Caco-2 (cell line): ENCODE data around the gene TPSB2. TPM values are rescaled to one million over a fixed set of nuclear protein-coding genes. Genes with fewer than 3 reads are reported as not detected.

Experiments
- BruUV-seq: library from RNA; stranded (reverse); fragments of 400-500 nt; replicated peaks from 2 replicates; lab custom pipeline; 2021; lab: Mats Ljungman, UMichigan
- CTCF ChIA-PET: fragments of 300-600 bp; sonication (Branson Sonifier 250); formaldehyde crosslinking; loops from one replicate; lab custom pipeline; 2022; ENCODE audit warnings: antibody characterized with exemption; lab: Charles Lee
- POLR2A ChIA-PET: fragments of 300-600 bp; sonication (Branson Sonifier 250); formaldehyde crosslinking; loops from one replicate; lab custom pipeline; 2022; ENCODE audit warnings: antibody characterized with exemption; lab: Charles Lee
- DNase-seq, 2 experiments: peaks; one replicate each; pipeline versions ENCODE4 v3.0.0 to v3.0.0-alpha.2; 2020 to 2022
- H3K27me3 ChIP-seq: replicated peaks from 2 replicates; pipeline ENCODE4 v1.6.0; 2011; ENCODE audit warnings: low read length; ENCODE audit not compliant: control insufficient read depth, insufficient read depth
- H3K36me3 ChIP-seq: 2 replicates; pipeline ENCODE4 v1.5.1; 2011; ENCODE audit warnings: low read length; ENCODE audit not compliant: control insufficient read depth, insufficient read depth
- H3K4me1 ChIP-seq: fragments of 250-450 bp; sonication (Bioruptor Pico); 2 replicates; pipeline ENCODE4 v1.5.1; 2020; ENCODE audit warnings: mild to moderate bottlenecking
- H3K4me3 ChIP-seq: 2 replicates; pipeline ENCODE4 v1.5.1; 2011; ENCODE audit warnings: low read depth, mild to moderate bottlenecking, control low read depth, low read length
- H3K9me3 ChIP-seq: fragments of 250-450 bp; sonication (Bioruptor Pico); 2 replicates; pipeline ENCODE4 v1.5.1; 2020; ENCODE audit warnings: mild to moderate bottlenecking, moderate library complexity
- H3K27ac Mint-ChIP-seq: one replicate; pipeline ENCODE4 v1.8.0; 2022; ENCODE audit warnings: mixed read lengths; ENCODE audit not compliant: unreplicated experiment
- H3K27me3 Mint-ChIP-seq: one replicate; pipeline ENCODE4 v1.8.0; 2022; ENCODE audit warnings: mixed read lengths; ENCODE audit not compliant: insufficient read depth, unreplicated experiment
- H3K36me3 Mint-ChIP-seq: one replicate; pipeline ENCODE4 v1.8.0; 2022; ENCODE audit warnings: mild to moderate bottlenecking, mixed read lengths; ENCODE audit not compliant: insufficient read depth, unreplicated experiment
- H3K4me1 Mint-ChIP-seq: one replicate; pipeline ENCODE4 v1.8.0; 2022; ENCODE audit warnings: low read depth, mixed read lengths; ENCODE audit not compliant: unreplicated experiment
- H3K4me3 Mint-ChIP-seq: one replicate; pipeline ENCODE4 v1.8.0; 2022; ENCODE audit warnings: mild to moderate bottlenecking, moderate library complexity, mixed read lengths; ENCODE audit not compliant: unreplicated experiment
- H3K9me3 Mint-ChIP-seq: one replicate; pipeline ENCODE4 v1.8.0; 2022; ENCODE audit warnings: mixed read lengths; ENCODE audit not compliant: unreplicated experiment
- CTCF ChIP-seq, 2 experiments: fragments of 200-600 bp in 1 of 2; IDR thresholded peaks; 1 replicate in 1 of 2; 2 replicates in 1 of 2; pipeline versions ENCODE4 v1.5.1 to v1.8.0; 2011 to 2022; ENCODE audit warnings: antibody characterized with exemption in 1 of 2, control low read depth in 1 of 2, inconsistent platforms in 1 of 2, low read depth in 1 of 2, low read length in 1 of 2, mild to moderate bottlenecking in 1 of 2, moderate library complexity in 1 of 2; ENCODE audit not compliant: insufficient read depth in 1 of 2, severe bottlenecking in 1 of 2, unreplicated experiment in 1 of 2
- intact Hi-C: fragments of 100-400 bp; cut with micrococcal nuclease; formaldehyde crosslinking; loops from one replicate; pipeline ENCODE4 v1.10.0; 2022; ENCODE audit not compliant: unreplicated experiment
- total RNA-seq: library from RNA; stranded (reverse); gene quantifications from 2 replicates; pipeline ENCODE4 v1.2.3, GENCODE V29; 2022

The TPSB2 gene
- total RNA-seq, 1 experiment from 2014 or later, result not detected

GRCh38 chr16:1259760-1260068, 29.7 kb upstream of the TPSB2 start:
- H3K36me3 ChIP-seq, result no peaks in the 10 kb centered on the region
- DNase-seq, result no peak
- ChIA-PET POLR2A (no interaction called here), CTCF (no interaction called here)
- H3K4me3 ChIP-seq, result no peak overlapping the region
- H3K9me3 ChIP-seq, result no peaks in the 10 kb centered on the region
- TF ChIP-seq CTCF (IDR thresholded peaks at IDR 0.05; ENCODE audit: insufficient read depth in 1 of 2, low read depth in 1 of 2, low read length in 1 of 2, severe bottlenecking in 1 of 2, unreplicated experiment in 1 of 2), result no peak
- no peak overlapping the region for H3K27ac Mint-ChIP-seq
- no peaks in the 10 kb centered on the region for H3K4me1 ChIP-seq
- BruUV-seq, result no TSS peak
- H3K36me3 Mint-ChIP-seq, result no peaks in the 10 kb centered on the region
- peaks cover 9% of the 10 kb centered on the region for H3K9me3 Mint-ChIP-seq
- intact Hi-C loops, result no loop called here
- H3K27me3 ChIP-seq, result no peaks in the 10 kb centered on the region; the same call in 1 of the 2 replicates
- no peaks in the 10 kb centered on the region for H3K4me1 Mint-ChIP-seq
- H3K4me3 Mint-ChIP-seq, result no peak overlapping the region
- peaks cover 6% of the 10 kb centered on the region for H3K27me3 Mint-ChIP-seq

- peak overlapping the region; percentile 25 for H3K4me3 ChIP-seq
- Mint-ChIP-seq H3K36me3 (no peaks in the 10 kb centered on the region), H3K27ac (no peak overlapping the region), H3K4me3 (peak overlapping the region; percentile 56), H3K27me3 (peaks cover 4% of the 10 kb centered on the region), H3K9me3 (peaks cover 3% of the 10 kb centered on the region), H3K4me1 (no peaks in the 10 kb centered on the region)
- CTCF ChIA-PET, result no interaction called here
- POLR2A ChIA-PET, result no interaction called here
- TF ChIP-seq CTCF (IDR thresholded peaks at IDR 0.05; ENCODE audit: insufficient read depth in 1 of 2, low read depth in 1 of 2, low read length in 1 of 2, severe bottlenecking in 1 of 2, unreplicated experiment in 1 of 2), result no peak
- DNase-seq, result no peak
- H3K4me1 ChIP-seq, result no peaks in the 10 kb centered on the region
- H3K9me3 ChIP-seq, result no peaks in the 10 kb centered on the region
- no peaks in the 10 kb centered on the region for H3K36me3 ChIP-seq
- no TSS peak for BruUV-seq
- intact Hi-C loops, result no loop called here
- H3K27me3 ChIP-seq, result no peaks in the 10 kb centered on the region; the same call in 1 of the 2 replicates
Observed at GRCh38 chr16:1258906-1259759, 29.1 kb upstream of the TPSB2 start.

- Mint-ChIP-seq H3K36me3 (no peaks in the 10 kb centered on the region), H3K4me3 (no peak overlapping the region), H3K27ac (no peak overlapping the region), H3K4me1 (no peaks in the 10 kb centered on the region), H3K27me3 (peaks cover 4% of the 10 kb centered on the region), H3K9me3 (no peaks in the 10 kb centered on the region)
- Histone ChIP-seq H3K36me3 (no peaks in the 10 kb centered on the region), H3K4me3 (no peak overlapping the region), H3K4me1 (no peaks in the 10 kb centered on the region), H3K9me3 (no peaks in the 10 kb centered on the region), H3K27me3 (no peaks in the 10 kb centered on the region; the same call in 1 of the 2 replicates)
- ChIA-PET POLR2A (no interaction called here), CTCF (no interaction called here)
- no peak for TF ChIP-seq CTCF (IDR thresholded peaks at IDR 0.05; ENCODE audit: insufficient read depth in 1 of 2, low read depth in 1 of 2, low read length in 1 of 2, severe bottlenecking in 1 of 2, unreplicated experiment in 1 of 2)
- intact Hi-C loops, result no loop called here
- no peak for DNase-seq
- BruUV-seq, result no TSS peak
Observed at GRCh38 chr16:1258225-1258600, 28.2 kb upstream of the TPSB2 start.
